ENCODE results near the gene OSTN. TPM values are rescaled to one million over a fixed set of nuclear protein-coding genes. Genes with fewer than 3 reads are reported as not detected.

Gene OSTN
- polyA plus RNA-seq, 1 of the 3 experiments (the other 2 are of a cell fraction) = 0.02 TPM

GRCh38 chr3:191158247-191158646, 40.8 kb upstream of the OSTN start:
- Histone ChIP-seq H3K4me3 (ENCODE audit: low read depth in 2 of 2, low read length in 1 of 2) (no peak overlapping the region), H3K27ac (ENCODE audit: low read depth in 2 of 2, low read length in 1 of 2) (no peak overlapping the region), H4K20me1 (ENCODE audit: insufficient read depth) (no peaks in the 10 kb centered on the region), H2AFZ (ENCODE audit: low read depth) (no peak overlapping the region), H3F3A (replicated peaks; ENCODE audit: insufficient read depth) (no peaks in the 10 kb centered on the region), H3K4me2 (no peak overlapping the region), H3K36me3 (replicated peaks in 1 of 2; ENCODE audit: control insufficient read depth in 1 of 2, insufficient read depth in 2 of 2, low read length in 1 of 2) (peaks cover 0 to 3% of the 10 kb centered on the region in 2 experiments), H3K79me2 (ENCODE audit: insufficient read depth) (no peaks in the 10 kb centered on the region), H3K4me1 (ENCODE audit: control insufficient read depth in 1 of 2, insufficient read depth in 2 of 2, low read depth in 1 of 2, low read length in 1 of 2) (no peaks in the 10 kb centered on the region), H3K27me3 (ENCODE audit: insufficient read depth) (no peaks in the 10 kb centered on the region), H3K9ac (no peak overlapping the region), H3K9me2 (no peaks in the 10 kb centered on the region), H3K9me3 (peaks cover 15% of the 10 kb centered on the region)
- no peak for DNase-seq
- ChIA-PET POLR2A (no interaction called here), CTCF (interaction anchor here (1.0 kb wide), 1 partner anchor 10 kb away, joined by 3 read pairs; no protein-coding TSS in a partner anchor)
- TF ChIP-seq, protein P1, sequence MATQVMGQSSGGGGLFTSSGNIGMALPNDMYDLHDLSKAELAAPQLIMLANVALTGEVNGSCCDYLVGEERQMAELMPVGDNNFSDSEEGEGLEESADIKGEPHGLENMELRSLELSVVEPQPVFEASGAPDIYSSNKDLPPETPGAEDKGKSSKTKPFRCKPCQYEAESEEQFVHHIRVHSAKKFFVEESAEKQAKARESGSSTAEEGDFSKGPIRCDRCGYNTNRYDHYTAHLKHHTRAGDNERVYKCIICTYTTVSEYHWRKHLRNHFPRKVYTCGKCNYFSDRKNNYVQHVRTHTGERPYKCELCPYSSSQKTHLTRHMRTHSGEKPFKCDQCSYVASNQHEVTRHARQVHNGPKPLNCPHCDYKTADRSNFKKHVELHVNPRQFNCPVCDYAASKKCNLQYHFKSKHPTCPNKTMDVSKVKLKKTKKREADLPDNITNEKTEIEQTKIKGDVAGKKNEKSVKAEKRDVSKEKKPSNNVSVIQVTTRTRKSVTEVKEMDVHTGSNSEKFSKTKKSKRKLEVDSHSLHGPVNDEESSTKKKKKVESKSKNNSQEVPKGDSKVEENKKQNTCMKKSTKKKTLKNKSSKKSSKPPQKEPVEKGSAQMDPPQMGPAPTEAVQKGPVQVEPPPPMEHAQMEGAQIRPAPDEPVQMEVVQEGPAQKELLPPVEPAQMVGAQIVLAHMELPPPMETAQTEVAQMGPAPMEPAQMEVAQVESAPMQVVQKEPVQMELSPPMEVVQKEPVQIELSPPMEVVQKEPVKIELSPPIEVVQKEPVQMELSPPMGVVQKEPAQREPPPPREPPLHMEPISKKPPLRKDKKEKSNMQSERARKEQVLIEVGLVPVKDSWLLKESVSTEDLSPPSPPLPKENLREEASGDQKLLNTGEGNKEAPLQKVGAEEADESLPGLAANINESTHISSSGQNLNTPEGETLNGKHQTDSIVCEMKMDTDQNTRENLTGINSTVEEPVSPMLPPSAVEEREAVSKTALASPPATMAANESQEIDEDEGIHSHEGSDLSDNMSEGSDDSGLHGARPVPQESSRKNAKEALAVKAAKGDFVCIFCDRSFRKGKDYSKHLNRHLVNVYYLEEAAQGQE (IDR thresholded peaks at IDR 0.05; ENCODE audit: low read depth, low read length) = no peak
- TF ChIP-seq RAD21 (IDR thresholded peaks at IDR 0.05; ENCODE audit: low read length) (no peak), YY1 (IDR thresholded peaks at IDR 0.05; ENCODE audit: low read depth) (no peak), GABPA (IDR thresholded peaks at IDR 0.05; ENCODE audit: low read depth) (no peak), TCF12 (IDR thresholded peaks at IDR 0.05) (no peak), EP300 (IDR thresholded peaks at IDR 0.05; ENCODE audit: borderline replicate concordance in 1 of 2, low read depth in 1 of 2, low read length in 1 of 2) (no peak), RFX5 (IDR thresholded peaks at IDR 0.05; ENCODE audit: low read length) (no peak), TEAD4 (IDR thresholded peaks at IDR 0.05; ENCODE audit: borderline replicate concordance, insufficient read depth) (no peak)
- WGBS (ENCODE audit: low lambda C conversion rate) = 5% methylated on average over 1 of the region's 1 CpG

- Histone ChIP-seq H2AFZ (ENCODE audit: low read depth) (no peak overlapping the region), H4K20me1 (ENCODE audit: insufficient read depth) (no peaks in the 10 kb centered on the region), H3K4me1 (ENCODE audit: control insufficient read depth in 1 of 2, insufficient read depth in 2 of 2, low read depth in 1 of 2, low read length in 1 of 2) (no peaks in the 10 kb centered on the region), H3F3A (replicated peaks; ENCODE audit: insufficient read depth) (no peaks in the 10 kb centered on the region), H3K79me2 (ENCODE audit: insufficient read depth) (no peaks in the 10 kb centered on the region), H3K4me3 (ENCODE audit: low read depth in 2 of 2, low read length in 1 of 2) (no peak overlapping the region), H3K9me2 (no peaks in the 10 kb centered on the region), H3K27me3 (ENCODE audit: insufficient read depth) (no peaks in the 10 kb centered on the region), H3K27ac (ENCODE audit: low read depth in 2 of 2, low read length in 1 of 2) (no peak overlapping the region), H3K4me2 (no peak overlapping the region), H3K36me3 (replicated peaks in 1 of 2; ENCODE audit: control insufficient read depth in 1 of 2, insufficient read depth in 2 of 2, low read length in 1 of 2) (peaks cover 0 to 3% of the 10 kb centered on the region in 2 experiments), H3K9me3 (peaks cover 15% of the 10 kb centered on the region), H3K9ac (no peak overlapping the region)
- WGBS (ENCODE audit: low lambda C conversion rate) = 34% methylated on average over 1 of the region's 1 CpG
- TF ChIP-seq TCF12 (IDR thresholded peaks at IDR 0.05) = no peak
- TF ChIP-seq FOSL2 (IDR thresholded peaks at IDR 0.05; ENCODE audit: borderline replicate concordance, low read depth) = no peak
- no peak for TF ChIP-seq RFX5 (IDR thresholded peaks at IDR 0.05; ENCODE audit: low read length)
- TF ChIP-seq RAD21 (IDR thresholded peaks at IDR 0.05; ENCODE audit: low read length) = no peak
- TF ChIP-seq CTCF (IDR thresholded peaks at IDR 0.05) = no peak
- no peak for TF ChIP-seq RCOR1 (IDR thresholded peaks at IDR 0.05; ENCODE audit: low read length)
- no peak for TF ChIP-seq ELF1 (IDR thresholded peaks at IDR 0.05)
- TF ChIP-seq, protein P2, sequence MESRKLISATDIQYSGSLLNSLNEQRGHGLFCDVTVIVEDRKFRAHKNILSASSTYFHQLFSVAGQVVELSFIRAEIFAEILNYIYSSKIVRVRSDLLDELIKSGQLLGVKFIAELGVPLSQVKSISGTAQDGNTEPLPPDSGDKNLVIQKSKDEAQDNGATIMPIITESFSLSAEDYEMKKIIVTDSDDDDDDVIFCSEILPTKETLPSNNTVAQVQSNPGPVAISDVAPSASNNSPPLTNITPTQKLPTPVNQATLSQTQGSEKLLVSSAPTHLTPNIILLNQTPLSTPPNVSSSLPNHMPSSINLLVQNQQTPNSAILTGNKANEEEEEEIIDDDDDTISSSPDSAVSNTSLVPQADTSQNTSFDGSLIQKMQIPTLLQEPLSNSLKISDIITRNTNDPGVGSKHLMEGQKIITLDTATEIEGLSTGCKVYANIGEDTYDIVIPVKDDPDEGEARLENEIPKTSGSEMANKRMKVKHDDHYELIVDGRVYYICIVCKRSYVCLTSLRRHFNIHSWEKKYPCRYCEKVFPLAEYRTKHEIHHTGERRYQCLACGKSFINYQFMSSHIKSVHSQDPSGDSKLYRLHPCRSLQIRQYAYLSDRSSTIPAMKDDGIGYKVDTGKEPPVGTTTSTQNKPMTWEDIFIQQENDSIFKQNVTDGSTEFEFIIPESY (IDR thresholded peaks at IDR 0.05; ENCODE audit: borderline replicate concordance, low read depth) = no peak
- TF ChIP-seq TEAD4 (IDR thresholded peaks at IDR 0.05; ENCODE audit: borderline replicate concordance, insufficient read depth) = no peak
- no peak for TF ChIP-seq PBX3 (IDR thresholded peaks at IDR 0.05)
- TF ChIP-seq SIN3A (IDR thresholded peaks at IDR 0.05; ENCODE audit: borderline replicate concordance, low read depth, low read length) = no peak
- no peak for TF ChIP-seq FOXM1 (IDR thresholded peaks at IDR 0.05; ENCODE audit: low read depth)
- TF ChIP-seq, protein P3, sequence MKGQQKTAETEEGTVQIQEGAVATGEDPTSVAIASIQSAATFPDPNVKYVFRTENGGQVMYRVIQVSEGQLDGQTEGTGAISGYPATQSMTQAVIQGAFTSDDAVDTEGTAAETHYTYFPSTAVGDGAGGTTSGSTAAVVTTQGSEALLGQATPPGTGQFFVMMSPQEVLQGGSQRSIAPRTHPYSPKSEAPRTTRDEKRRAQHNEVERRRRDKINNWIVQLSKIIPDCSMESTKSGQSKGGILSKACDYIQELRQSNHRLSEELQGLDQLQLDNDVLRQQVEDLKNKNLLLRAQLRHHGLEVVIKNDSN (IDR thresholded peaks at IDR 0.05; ENCODE audit: borderline replicate concordance, low read depth) = no peak
- TF ChIP-seq TAF1 (IDR thresholded peaks at IDR 0.05; ENCODE audit: borderline replicate concordance, low read depth, low read length) = no peak
- CTCF ChIA-PET = no interaction called here
- DNase-seq = no peak
- POLR2A ChIA-PET = no interaction called here
Observed at GRCh38 chr3:191158815-191159214, 40.2 kb upstream of the OSTN start.
